HG02970 (cell line): ENCODE data around the gene TOR2A.

Experiments
- ATAC-seq: cut with Tn5 transposase; IDR thresholded peaks from one replicate; pipeline ENCODE4 v1.9.1; 2021; ENCODE audit warnings: mild to moderate bottlenecking, moderate library complexity, moderate number of reproducible peaks; ENCODE audit not compliant: unreplicated experiment, low FRiP score

The TOR2A gene

DNA sequence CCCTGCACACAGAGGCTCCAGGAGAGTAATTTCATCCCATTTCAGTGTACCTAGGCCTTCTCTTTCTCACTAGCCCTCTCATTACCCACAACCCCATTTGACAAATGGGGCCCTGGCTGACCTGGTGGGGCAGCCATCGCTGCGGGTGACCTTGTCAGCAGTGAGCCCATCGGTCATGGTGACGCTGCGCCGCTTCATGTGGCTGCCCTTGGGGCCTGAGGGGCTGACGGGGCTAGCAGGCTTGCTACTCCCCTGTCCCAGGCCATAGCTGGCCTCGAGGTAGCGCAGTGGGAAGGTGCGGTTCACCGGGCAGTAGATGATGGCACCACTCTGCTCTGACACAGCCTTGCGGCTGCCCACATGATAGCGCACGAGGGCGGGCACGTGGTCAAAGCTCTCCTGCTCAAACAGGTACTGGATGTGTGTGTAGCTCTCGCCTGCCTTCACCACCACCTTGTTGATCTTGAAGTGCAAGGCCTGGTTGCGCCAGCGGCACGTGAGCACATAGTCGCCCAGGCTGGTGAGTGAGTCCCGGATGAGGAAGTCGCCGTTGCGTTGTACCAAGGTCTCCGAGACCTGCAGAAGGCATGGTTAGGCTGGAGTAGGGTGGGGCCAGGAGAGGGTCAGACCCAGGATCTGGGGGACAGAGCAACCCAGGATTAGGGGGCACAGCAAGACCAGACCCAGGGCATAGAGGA lies 14.1 kb upstream of the TOR2A start:
- no peak for ATAC-seq

DNA sequence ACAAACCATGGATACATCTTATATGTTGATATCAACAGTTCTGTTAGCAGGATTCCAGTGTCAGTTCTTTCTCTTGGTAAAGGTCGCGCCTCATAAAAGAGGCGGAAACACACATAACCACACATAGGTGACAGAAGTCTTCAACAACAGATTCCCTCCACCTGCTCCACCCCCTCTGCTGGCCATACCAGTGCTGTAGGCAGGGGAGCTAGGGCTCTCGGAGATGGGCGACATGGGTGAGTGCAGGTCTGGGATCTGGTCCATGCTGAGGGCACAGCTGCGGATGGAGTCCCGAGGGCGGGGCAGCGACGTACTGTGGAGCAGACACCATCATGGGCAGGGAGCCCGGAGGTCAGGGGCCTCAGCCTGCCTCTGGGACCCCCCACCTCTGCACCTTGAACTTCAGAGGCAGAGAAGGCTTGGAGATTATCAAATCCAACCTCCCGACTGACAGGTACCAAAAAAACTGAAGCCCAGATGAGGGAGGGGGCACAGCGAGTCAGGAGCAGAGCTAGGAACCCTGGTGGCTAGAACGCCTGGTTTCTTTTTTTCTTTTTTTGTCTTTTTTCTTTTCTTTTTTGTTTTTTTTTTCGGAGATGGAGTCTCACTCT lies 12.0 kb upstream of the TOR2A start:
- ATAC-seq, result no peak

DNA sequence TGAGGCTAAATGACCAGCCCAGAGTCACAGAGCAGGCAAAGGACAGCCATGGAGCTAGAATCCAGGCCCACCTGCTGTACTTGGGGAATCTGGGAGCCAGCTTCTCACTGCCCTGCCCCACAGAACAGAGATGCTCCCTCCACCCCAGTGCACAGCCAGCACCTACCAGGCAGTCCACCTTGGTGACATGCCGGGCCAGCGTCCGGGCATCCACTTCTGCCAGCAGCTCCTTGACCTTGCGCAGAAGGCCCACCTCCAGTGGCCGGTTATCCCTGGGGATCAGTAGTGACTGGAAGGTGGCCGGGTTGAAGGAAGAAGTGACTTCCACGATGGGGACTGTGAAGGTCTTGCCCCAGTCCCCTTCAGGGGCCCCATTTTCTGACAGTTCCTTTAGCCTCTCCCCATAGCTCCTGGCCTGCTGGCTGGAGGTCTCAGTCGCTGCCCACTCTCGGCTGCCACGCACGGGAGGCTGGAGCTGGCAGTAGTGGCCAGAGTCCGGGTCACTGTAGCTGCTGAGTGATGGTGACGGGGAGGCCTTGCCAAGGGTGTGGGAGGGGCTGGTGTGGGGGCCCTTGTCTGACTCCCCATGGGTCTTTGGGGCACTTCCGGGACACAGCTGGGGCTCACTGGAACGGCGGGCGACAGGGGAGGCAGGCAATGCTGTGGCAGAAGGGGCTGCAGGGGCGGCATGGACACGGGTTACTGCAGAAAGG lies 9.5 kb upstream of the TOR2A start:
- ATAC-seq, result no peak

DNA sequence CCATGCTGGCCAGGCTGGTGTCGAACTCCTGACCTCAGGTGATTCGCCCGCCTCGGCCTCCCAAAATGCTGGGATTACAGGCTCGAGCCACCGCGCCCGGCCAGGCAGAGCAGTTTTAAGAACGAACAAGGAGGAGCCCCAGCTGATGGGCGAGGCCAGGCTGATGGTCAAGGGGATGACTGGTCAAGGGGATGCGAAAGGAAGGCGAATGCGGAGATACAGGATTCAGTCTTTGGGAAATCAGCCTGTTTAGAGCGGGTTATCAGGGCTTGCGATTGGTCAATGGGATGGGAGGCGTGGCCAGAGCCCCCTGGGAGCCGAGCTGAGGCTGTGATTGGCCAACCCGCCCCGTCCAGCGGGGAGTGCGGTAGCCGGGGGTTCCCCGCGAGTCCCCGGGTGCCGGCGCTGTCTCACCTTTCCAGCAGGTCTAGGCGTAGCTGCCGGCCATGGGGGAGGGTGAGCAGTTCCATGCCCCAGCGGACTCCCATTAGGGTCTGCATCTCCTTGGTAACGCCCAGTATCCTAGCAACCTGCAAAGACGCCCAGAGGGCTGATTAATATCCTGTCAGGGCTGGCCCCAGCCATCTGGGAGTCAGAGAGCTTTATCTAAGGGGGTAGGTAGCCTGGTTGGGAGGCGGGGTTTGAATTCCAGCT lies 7.5 kb upstream of the TOR2A start:
- no peak for ATAC-seq

DNA sequence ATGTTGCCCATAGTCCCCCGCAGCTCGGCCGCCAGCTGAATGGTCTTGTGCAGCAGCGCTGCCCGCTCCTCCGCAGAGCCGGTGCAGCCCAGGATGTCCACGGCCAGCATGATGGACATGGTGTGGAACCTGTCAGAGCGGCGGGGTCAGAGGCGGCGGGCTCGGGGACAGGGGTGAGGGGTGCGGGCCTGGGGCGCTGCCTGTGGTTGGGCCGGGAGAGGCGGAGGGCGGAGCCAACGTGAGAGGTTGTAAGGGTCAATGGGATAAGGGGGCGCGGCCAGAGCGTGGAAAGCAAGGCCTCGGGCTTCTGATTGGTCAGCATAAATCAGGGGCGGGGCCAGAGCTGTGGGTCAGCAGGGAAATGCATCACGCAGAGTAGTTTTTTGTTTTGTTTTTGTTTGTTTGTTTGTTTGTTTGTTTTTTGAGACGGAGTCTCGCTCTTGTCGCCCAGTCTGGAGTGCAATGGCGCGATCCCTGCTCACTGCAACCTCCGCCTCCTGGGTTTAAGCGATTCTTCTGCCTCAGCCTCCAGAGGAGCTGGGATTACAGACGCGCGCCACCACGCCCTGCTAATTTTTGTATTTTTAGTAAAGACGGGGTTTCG lies 6.8 kb upstream of the TOR2A start:
- no peak for ATAC-seq

GRCh38 chr9:127739614-127740330 lies 4.7 kb upstream of the TOR2A start:
- no peak for ATAC-seq

- no peak for ATAC-seq
These were observed 3.6 kb upstream of the TOR2A start for GRCh38 chr9:127738666-127739065.

DNA sequence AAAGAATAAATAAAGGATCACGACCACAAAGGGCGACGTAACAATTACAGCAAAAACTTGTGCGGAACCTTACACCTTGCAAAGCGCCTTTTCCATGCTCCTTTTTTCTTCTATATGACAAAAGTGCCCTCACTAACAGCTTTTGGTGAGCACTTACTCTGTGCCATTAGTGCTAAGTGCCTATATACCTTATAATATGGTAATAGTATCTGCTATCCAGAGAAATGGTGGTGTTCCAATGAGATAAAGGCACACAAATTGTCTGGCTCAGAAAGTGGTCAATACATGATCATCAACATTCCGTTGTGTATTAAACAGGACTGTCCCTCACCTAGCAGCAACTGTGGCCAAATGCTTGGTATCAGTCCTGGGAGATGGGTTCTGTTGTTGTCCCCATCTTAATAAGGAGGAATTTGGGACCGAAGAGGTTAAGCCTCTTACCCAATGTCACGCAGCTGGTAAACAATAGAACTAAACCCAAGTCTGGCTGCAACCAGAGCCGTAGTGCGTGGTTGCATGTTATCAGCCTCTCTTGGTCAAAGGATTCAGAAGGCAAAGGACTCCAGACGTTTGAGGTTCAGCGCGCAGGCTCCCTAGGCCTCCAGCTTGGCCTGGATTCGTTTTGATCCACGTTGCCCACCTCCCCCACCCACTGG lies 564 bp upstream of the TOR2A start:
- peak; percentile 3 for ATAC-seq

DNA sequence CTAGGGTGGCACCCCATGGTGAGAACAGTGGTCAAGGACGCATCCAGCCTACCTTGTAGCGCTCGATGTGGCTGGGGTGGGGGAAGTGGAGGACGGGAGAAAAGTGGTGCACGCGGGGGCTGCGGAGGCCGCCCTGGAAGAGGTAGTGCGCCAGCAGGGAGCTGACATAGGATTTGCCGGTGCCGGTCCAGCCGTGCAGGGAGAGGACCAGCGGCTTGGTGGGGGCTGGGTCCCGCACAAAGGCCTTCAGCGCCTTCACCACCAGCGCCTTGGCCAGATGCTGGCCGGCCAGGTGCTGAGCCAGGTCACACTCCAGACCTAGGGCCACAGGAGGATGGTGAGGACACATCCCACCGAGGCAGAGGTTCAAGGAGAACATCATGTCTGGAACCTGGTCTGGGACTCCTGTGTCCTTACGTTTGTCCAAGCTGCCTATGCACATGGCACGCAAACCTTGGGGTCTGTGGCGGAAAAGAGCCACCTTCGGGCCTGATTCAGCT lies 797 bp downstream of the TOR2A start:
- ATAC-seq, result no peak

- ATAC-seq, result no peak
These were observed 1.5 kb downstream of the TOR2A start for GRCh38 chr9:127733614-127734013.

- ATAC-seq, result no peak
These were observed 2.6 kb downstream of the TOR2A start for GRCh38 chr9:127732444-127732843.

DNA sequence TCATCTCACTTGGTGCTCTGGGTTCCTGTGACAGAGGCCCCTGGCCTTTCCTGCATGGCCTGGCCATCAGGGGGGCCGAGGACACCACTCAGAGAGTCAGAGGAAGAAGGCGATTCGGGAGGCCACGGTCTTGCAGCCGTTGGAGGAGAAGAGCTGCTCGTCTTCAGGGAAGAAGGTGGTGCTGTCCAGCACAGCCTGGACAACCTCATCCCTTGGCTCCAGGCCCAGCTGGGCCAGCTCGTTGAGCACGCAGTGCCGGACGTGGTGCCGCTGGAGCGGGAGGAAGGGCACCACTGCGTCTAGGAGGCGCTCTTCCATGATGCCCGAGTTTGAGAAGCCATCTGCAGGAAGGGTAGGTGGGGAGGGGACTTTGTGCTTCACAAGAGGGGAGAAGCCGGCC lies 3.2 kb downstream of the TOR2A start:
- ATAC-seq, result no peak

- no peak for ATAC-seq
These were observed 4.2 kb downstream of the TOR2A start for GRCh38 chr9:127730799-127731410.

GRCh38 chr9:127730262-127730661 lies 4.8 kb downstream of the TOR2A start:
- ATAC-seq, result no peak

DNA sequence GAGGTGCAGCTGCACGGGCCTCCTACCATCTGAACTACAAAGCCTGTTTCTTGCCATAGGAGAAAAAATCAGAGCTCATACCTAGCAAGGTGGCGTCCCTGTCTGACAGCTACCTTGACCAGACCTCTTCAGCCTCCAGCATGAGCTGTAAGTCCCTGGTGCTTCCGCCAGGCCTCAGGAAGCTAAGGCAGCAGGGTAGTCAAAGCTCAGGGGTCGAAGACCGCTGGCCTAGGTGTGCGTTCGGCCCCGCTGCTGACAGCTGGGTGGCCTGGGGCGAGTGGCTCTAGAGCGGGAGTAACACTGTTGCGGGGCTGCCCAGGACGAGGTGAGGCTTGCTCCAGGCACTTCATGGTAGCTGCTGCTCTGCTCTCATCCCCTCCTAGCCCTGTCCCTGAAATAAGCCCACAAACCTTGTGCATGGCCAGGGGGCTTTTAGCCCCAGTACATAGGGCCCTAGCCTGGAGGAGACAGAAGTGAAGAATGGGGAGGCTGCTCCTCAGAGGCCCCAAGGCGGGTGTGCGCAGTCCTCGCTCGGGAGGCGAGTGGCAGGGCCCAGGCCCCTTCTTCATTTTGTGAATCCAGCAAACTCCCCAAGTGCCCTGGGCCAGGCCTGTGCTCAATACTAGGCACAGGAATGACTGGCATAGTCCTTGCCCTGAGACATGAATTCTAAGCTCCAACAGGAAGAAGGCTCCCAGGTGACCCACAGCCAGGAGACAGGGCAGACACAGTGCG lies 5.4 kb downstream of the TOR2A start:
- ATAC-seq, result no peak

GRCh38 chr9:127728808-127729207 lies 6.3 kb downstream of the TOR2A start:
- ATAC-seq, result no peak

DNA sequence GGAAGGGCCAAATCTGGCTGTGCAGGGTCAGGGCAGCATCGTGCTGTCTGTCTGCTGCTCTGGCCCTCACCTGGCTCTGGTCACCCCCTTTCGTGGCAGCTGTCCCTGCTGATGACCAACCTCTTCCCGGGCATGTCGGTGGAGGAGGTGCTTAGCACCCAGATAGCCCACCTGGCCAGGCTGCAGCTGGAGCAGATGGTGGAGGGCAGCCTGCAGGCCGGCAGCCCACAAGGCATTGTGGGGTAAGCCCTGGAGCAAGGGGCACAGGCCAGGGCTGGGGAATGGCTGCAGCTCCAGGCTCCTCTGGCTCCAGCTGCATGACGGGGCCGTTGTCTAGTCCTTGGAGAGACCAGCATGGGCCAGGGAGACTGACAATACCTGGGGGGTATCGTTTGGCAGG lies 8.2 kb downstream of the TOR2A start:
- ATAC-seq, result no peak

GRCh38 chr9:127724012-127724411 lies 11.1 kb downstream of the TOR2A start:
- ATAC-seq, result no peak
